GDM1 (cell line): ENCODE data around the gene FRMPD2.
"Not testable (repeated sequence)": the region's sequence is repeated elsewhere in the genome, so short reads cannot be mapped to it uniquely, and the experiment has no call there.

ENCODE experiments used
- DNase-seq: peaks from one replicate; lab custom pipeline; 2025; lab: John Stamatoyannopoulos, UW

FRMPD2 gene

GRCh38 chr10:48126251-48126650 lies 148.2 kb downstream of the FRMPD2 start:
- not testable (repeated sequence) for DNase-seq

GRCh38 chr10:48125631-48126030 lies 148.9 kb downstream of the FRMPD2 start:
- not testable (repeated sequence) for DNase-seq

- DNase-seq = not testable (repeated sequence)
These were observed 151.9 kb downstream of the FRMPD2 start for GRCh38 chr10:48122618-48123017.

DNA sequence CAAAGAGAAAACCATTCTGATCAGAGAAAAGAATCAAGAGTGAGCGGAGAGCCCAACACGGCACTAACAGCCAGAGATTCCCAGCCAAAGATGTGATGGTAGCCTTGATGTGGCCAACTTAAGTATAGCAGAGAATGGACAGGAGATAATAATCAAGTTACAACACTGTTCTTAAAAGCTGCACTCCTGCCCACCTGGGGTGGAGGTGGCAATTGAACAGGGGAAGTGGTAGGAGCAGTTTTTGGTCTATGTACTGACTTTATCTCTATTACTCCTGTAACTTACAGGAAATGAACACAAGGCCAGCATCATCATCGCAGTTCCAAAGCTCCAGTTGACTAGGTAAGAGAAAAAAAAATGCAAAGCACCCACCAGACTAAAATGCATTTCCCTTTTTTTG lies 164.2 kb downstream of the FRMPD2 start:
- not testable (repeated sequence) for DNase-seq
